ENCODE results near the gene TEX2.

- TF ChIP-seq, protein P1, sequence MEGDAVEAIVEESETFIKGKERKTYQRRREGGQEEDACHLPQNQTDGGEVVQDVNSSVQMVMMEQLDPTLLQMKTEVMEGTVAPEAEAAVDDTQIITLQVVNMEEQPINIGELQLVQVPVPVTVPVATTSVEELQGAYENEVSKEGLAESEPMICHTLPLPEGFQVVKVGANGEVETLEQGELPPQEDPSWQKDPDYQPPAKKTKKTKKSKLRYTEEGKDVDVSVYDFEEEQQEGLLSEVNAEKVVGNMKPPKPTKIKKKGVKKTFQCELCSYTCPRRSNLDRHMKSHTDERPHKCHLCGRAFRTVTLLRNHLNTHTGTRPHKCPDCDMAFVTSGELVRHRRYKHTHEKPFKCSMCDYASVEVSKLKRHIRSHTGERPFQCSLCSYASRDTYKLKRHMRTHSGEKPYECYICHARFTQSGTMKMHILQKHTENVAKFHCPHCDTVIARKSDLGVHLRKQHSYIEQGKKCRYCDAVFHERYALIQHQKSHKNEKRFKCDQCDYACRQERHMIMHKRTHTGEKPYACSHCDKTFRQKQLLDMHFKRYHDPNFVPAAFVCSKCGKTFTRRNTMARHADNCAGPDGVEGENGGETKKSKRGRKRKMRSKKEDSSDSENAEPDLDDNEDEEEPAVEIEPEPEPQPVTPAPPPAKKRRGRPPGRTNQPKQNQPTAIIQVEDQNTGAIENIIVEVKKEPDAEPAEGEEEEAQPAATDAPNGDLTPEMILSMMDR (optimal IDR thresholded peaks at IDR 0.05 in 1 of 3, IDR thresholded peaks at IDR 0.05 in 1 of 3, conservative IDR thresholded peaks at IDR 0.05 in 1 of 3; ENCODE audit: extremely low read depth in 1 of 3, insufficient read depth in 2 of 3, low read length in 3 of 3): no peak
- TF ChIP-seq EZH2 (IDR thresholded peaks at IDR 0.05; ENCODE audit: low read length): no peak
These were observed 41.5 kb upstream of the TEX2 start for GRCh38 chr17:64304551-64304950.

All from keratinocyte (primary cell).